CD8-positive, alpha-beta memory T cell (primary cell): Measurements from ENCODE around the gene INSYN2B. TPM values are rescaled to one million over a fixed set of nuclear protein-coding genes. Genes with fewer than 3 reads are reported as not detected.
"Not testable (repeated sequence)": the region's sequence is repeated elsewhere in the genome, so short reads cannot be mapped to it uniquely, and the experiment has no call there.

Experiments used
- CTCF ChIA-PET: fragments of 350-600 bp; sonication (Branson Sonifier 250); formaldehyde crosslinking; loops from one replicate; lab custom pipeline; 2021; ENCODE audit warnings: antibody characterized with exemption; lab: Charles Lee
- POLR2A ChIA-PET: fragments of 350-600 bp; sonication (Branson Sonifier 250); formaldehyde crosslinking; loops from one replicate; lab custom pipeline; 2021; ENCODE audit warnings: antibody characterized with exemption; lab: Charles Lee
- DNase-seq, 5 donors: peaks; one replicate each; pipeline versions ENCODE4 v3.0.0 to v3.0.0-alpha.2; 2020 to 2022; ENCODE audit warnings: mixed read lengths in 1 of 5
- H3K27ac ChIP-seq: one replicate; pipeline ENCODE4 v1.7.0; 2013; ENCODE audit warnings: low read depth, mild to moderate bottlenecking, low read length, moderate library complexity
- H3K27me3 ChIP-seq: 2 replicates; pipeline ENCODE4 v1.7.0; 2013; ENCODE audit warnings: low read length, mild to moderate bottlenecking; ENCODE audit not compliant: insufficient read depth, poor library complexity, severe bottlenecking
- H3K36me3 ChIP-seq: 2 replicates; pipeline ENCODE4 v1.7.0; 2013; ENCODE audit warnings: mild to moderate bottlenecking, low read length, moderate library complexity; ENCODE audit not compliant: insufficient read depth
- H3K4me1 ChIP-seq: 2 replicates; pipeline ENCODE4 v1.7.0; 2013; ENCODE audit warnings: mild to moderate bottlenecking, low read length, moderate library complexity; ENCODE audit not compliant: insufficient read depth
- H3K4me3 ChIP-seq: 2 replicates; pipeline ENCODE4 v1.7.0; 2013; ENCODE audit warnings: mild to moderate bottlenecking, low read length
- H3K9me3 ChIP-seq: 2 replicates; pipeline ENCODE4 v1.7.0; 2013; ENCODE audit warnings: mild to moderate bottlenecking, low read length
- H3K27ac Mint-ChIP-seq, 8 donors: one replicate each; pipeline ENCODE4 v1.8.0; 2020 to 2021; ENCODE audit warnings: mixed read lengths in 8 of 8, mild to moderate bottlenecking in 6 of 8, inconsistent platforms in 3 of 8, moderate library complexity in 3 of 8
- H3K27me3 Mint-ChIP-seq, 2 donors: one replicate each; pipeline ENCODE4 v1.8.0; 2020 to 2021; ENCODE audit warnings: mixed read lengths in 2 of 2, mild to moderate bottlenecking in 1 of 2, moderate library complexity in 1 of 2
- H3K36me3 Mint-ChIP-seq, 3 donors: one replicate each; pipeline ENCODE4 v1.8.0; 2020 to 2021; ENCODE audit warnings: mixed read lengths in 3 of 3, inconsistent platforms in 1 of 3, mild to moderate bottlenecking in 1 of 3
- H3K4me1 Mint-ChIP-seq, 3 donors: one replicate each; pipeline ENCODE4 v1.8.0; 2020 to 2021; ENCODE audit warnings: mixed read lengths in 3 of 3, inconsistent platforms in 1 of 3, mild to moderate bottlenecking in 1 of 3
- H3K4me3 Mint-ChIP-seq, 7 donors: one replicate each; pipeline ENCODE4 v1.8.0; 2020 to 2021; ENCODE audit warnings: mixed read lengths in 7 of 7, mild to moderate bottlenecking in 6 of 7, moderate library complexity in 4 of 7, inconsistent platforms in 2 of 7
- H3K9me3 Mint-ChIP-seq, 5 donors: one replicate each; pipeline ENCODE4 v1.8.0; 2020 to 2022; ENCODE audit warnings: mixed read lengths in 5 of 5, mild to moderate bottlenecking in 3 of 5, moderate library complexity in 2 of 5, inconsistent platforms in 1 of 5
- polyA plus RNA-seq: library from polyadenylated mRNA; unstranded; fragments of 300-500 nt; fragmentation: Illumina TruSeq; gene quantifications from one replicate; pipeline ENCODE4 v1.2.3, GENCODE V29; 2021
- total RNA-seq, 2 experiments: library from RNA; stranded (reverse); gene quantifications; one replicate each; pipeline ENCODE4 v1.2.3, GENCODE V29; 2021

Gene INSYN2B
- total and polyA plus RNA-seq, 3 experiments from 2014 or later = not detected

- DNase-seq, H3K36me3 ChIP-seq, H3K27me3 ChIP-seq, H3K27me3 Mint-ChIP-seq, H3K27ac ChIP-seq, POLR2A ChIA-PET, H3K4me3 ChIP-seq, H3K9me3 Mint-ChIP-seq, H3K4me1 ChIP-seq, H3K4me3 Mint-ChIP-seq, H3K9me3 ChIP-seq, CTCF ChIA-PET: not testable (repeated sequence)
- peaks cover 12 to 32% (median 25%) of the 10 kb centered on the region in 3 donors for H3K4me1 Mint-ChIP-seq
- H3K36me3 Mint-ChIP-seq = peaks cover 0 to 47% (median 16%) of the 10 kb centered on the region in 3 donors
- H3K27ac Mint-ChIP-seq = peak overlapping the region in 1 of 8 donors; percentile 41
These were observed 27.1 kb downstream of the INSYN2B start for GRCh38 chr5:169953196-169953595.

GRCh38 chr5:169950333-169950732 lies 30.0 kb downstream of the INSYN2B start:
- no peak overlapping the region for H3K4me3 Mint-ChIP-seq
- CTCF ChIA-PET = no interaction called here
- POLR2A ChIA-PET = no interaction called here
- no peaks in the 10 kb centered on the region for H3K9me3 Mint-ChIP-seq
- no peak for DNase-seq
- H3K9me3 ChIP-seq = no peaks in the 10 kb centered on the region
- peak overlapping the region in 1 of 8 donors; percentile 27 for H3K27ac Mint-ChIP-seq
- peaks cover 17 to 47% (median 28%) of the 10 kb centered on the region in 3 donors for H3K4me1 Mint-ChIP-seq
- H3K4me3 ChIP-seq = no peak overlapping the region
- H3K36me3 Mint-ChIP-seq = peaks cover 0 to 67% (median 20%) of the 10 kb centered on the region in 3 donors
- no peaks in the 10 kb centered on the region for H3K27me3 ChIP-seq
- H3K36me3 ChIP-seq = no peaks in the 10 kb centered on the region
- no peaks in the 10 kb centered on the region for H3K4me1 ChIP-seq
- H3K27ac ChIP-seq = no peak overlapping the region
- no peaks in the 10 kb centered on the region for H3K27me3 Mint-ChIP-seq

- Histone ChIP-seq H3K27me3 (no peaks in the 10 kb centered on the region), H3K9me3 (no peaks in the 10 kb centered on the region), H3K27ac (no peak overlapping the region), H3K4me3 (no peak overlapping the region), H3K4me1 (no peaks in the 10 kb centered on the region), H3K36me3 (no peaks in the 10 kb centered on the region)
- POLR2A ChIA-PET = no interaction called here
- DNase-seq = no peak
- no peaks in the 10 kb centered on the region for H3K9me3 Mint-ChIP-seq
- H3K4me3 Mint-ChIP-seq = no peak overlapping the region
- H3K27me3 Mint-ChIP-seq = no peaks in the 10 kb centered on the region
- CTCF ChIA-PET = no interaction called here
- peaks cover 17 to 56% (median 27%) of the 10 kb centered on the region in 3 donors for H3K4me1 Mint-ChIP-seq
- H3K36me3 Mint-ChIP-seq = peaks cover 0 to 66% (median 19%) of the 10 kb centered on the region in 3 donors
- peak overlapping the region in 2 of 8 donors; percentile 5 to 12 for H3K27ac Mint-ChIP-seq
These were observed 33.5 kb downstream of the INSYN2B start for GRCh38 chr5:169946743-169947295.

- H3K27me3 Mint-ChIP-seq = no peaks in the 10 kb centered on the region
- H3K27me3 ChIP-seq = no peaks in the 10 kb centered on the region
- H3K9me3 ChIP-seq = no peaks in the 10 kb centered on the region
- H3K27ac Mint-ChIP-seq = no peak overlapping the region
- H3K4me3 ChIP-seq = no peak overlapping the region
- peaks cover 21 to 46% (median 28%) of the 10 kb centered on the region in 3 donors for H3K4me1 Mint-ChIP-seq
- ChIA-PET CTCF (no interaction called here), POLR2A (interaction anchor here (0.5 kb wide), 1 partner anchor 10 kb away, joined by 7 read pairs; no protein-coding TSS in a partner anchor)
- no peak for DNase-seq
- no peaks in the 10 kb centered on the region for H3K4me1 ChIP-seq
- no peaks in the 10 kb centered on the region for H3K9me3 Mint-ChIP-seq
- H3K36me3 ChIP-seq = no peaks in the 10 kb centered on the region
- H3K36me3 Mint-ChIP-seq = peaks cover 0 to 65% (median 17%) of the 10 kb centered on the region in 3 donors
- H3K4me3 Mint-ChIP-seq = no peak overlapping the region
- H3K27ac ChIP-seq = no peak overlapping the region
These were observed 34.4 kb downstream of the INSYN2B start for GRCh38 chr5:169945831-169946261.

- Mint-ChIP-seq H3K27me3 (no peaks in the 10 kb centered on the region), H3K4me1 (peaks cover 24 to 40% (median 28%) of the 10 kb centered on the region in 3 donors), H3K4me3 (no peak overlapping the region), H3K27ac (peak overlapping the region in 3 of 8 donors; percentile 5 to 32 (median 11)), H3K36me3 (peaks cover 0 to 62% (median 12%) of the 10 kb centered on the region in 3 donors), H3K9me3 (no peaks in the 10 kb centered on the region)
- Histone ChIP-seq H3K4me3 (no peak overlapping the region), H3K27me3 (no peaks in the 10 kb centered on the region), H3K27ac (no peak overlapping the region), H3K36me3 (no peaks in the 10 kb centered on the region), H3K4me1 (no peaks in the 10 kb centered on the region), H3K9me3 (no peaks in the 10 kb centered on the region)
- DNase-seq = no peak
- ChIA-PET POLR2A (interaction anchor here (0.5 kb wide), 1 partner anchor 11 kb away, joined by 7 read pairs; no protein-coding TSS in a partner anchor), CTCF (no interaction called here)
These were observed 35.2 kb downstream of the INSYN2B start for GRCh38 chr5:169944922-169945680.

- Mint-ChIP-seq H3K27ac (peak overlapping the region in 3 of 8 donors; percentile 53 to 77 (median 72)), H3K36me3 (peaks cover 0 to 57% (median 10%) of the 10 kb centered on the region in 3 donors), H3K9me3 (no peaks in the 10 kb centered on the region), H3K4me1 (peaks cover 27 to 35% (median 28%) of the 10 kb centered on the region in 3 donors), H3K27me3 (no peaks in the 10 kb centered on the region), H3K4me3 (no peak overlapping the region)
- Histone ChIP-seq H3K27ac (no peak overlapping the region), H3K4me3 (no peak overlapping the region), H3K4me1 (no peaks in the 10 kb centered on the region), H3K36me3 (no peaks in the 10 kb centered on the region), H3K9me3 (no peaks in the 10 kb centered on the region), H3K27me3 (no peaks in the 10 kb centered on the region)
- ChIA-PET CTCF (no interaction called here), POLR2A (no interaction called here)
- DNase-seq = peak in 1 of 5 donors; percentile 2
These were observed 36.2 kb downstream of the INSYN2B start for GRCh38 chr5:169944115-169944514.

GRCh38 chr5:169943026-169943425 lies 37.3 kb downstream of the INSYN2B start:
- no peaks in the 10 kb centered on the region for H3K4me1 ChIP-seq
- no peaks in the 10 kb centered on the region for H3K9me3 ChIP-seq
- peak overlapping the region in 2 of 8 donors; percentile 3 to 22 for H3K27ac Mint-ChIP-seq
- no peak overlapping the region for H3K4me3 Mint-ChIP-seq
- H3K27me3 ChIP-seq = no peaks in the 10 kb centered on the region
- H3K36me3 Mint-ChIP-seq = peaks cover 0 to 54% (median 7%) of the 10 kb centered on the region in 3 donors
- CTCF ChIA-PET = no interaction called here
- H3K27ac ChIP-seq = no peak overlapping the region
- no peak overlapping the region for H3K4me3 ChIP-seq
- no peaks in the 10 kb centered on the region for H3K36me3 ChIP-seq
- no peaks in the 10 kb centered on the region for H3K27me3 Mint-ChIP-seq
- no peaks in the 10 kb centered on the region for H3K9me3 Mint-ChIP-seq
- peaks cover 27 to 28% (median 28%) of the 10 kb centered on the region in 3 donors for H3K4me1 Mint-ChIP-seq
- no peak for DNase-seq
- POLR2A ChIA-PET = no interaction called here

- Mint-ChIP-seq H3K9me3 (no peaks in the 10 kb centered on the region), H3K4me1 (peaks cover 26 to 28% (median 26%) of the 10 kb centered on the region in 3 donors), H3K27ac (peak overlapping the region in 1 of 8 donors; percentile 66), H3K27me3 (no peaks in the 10 kb centered on the region), H3K4me3 (no peak overlapping the region), H3K36me3 (peaks cover 0 to 54% (median 9%) of the 10 kb centered on the region in 3 donors)
- CTCF ChIA-PET = no interaction called here
- H3K4me3 ChIP-seq = no peak overlapping the region
- no peaks in the 10 kb centered on the region for H3K36me3 ChIP-seq
- H3K27ac ChIP-seq = no peak overlapping the region
- H3K27me3 ChIP-seq = no peaks in the 10 kb centered on the region
- DNase-seq = no peak
- no peaks in the 10 kb centered on the region for H3K4me1 ChIP-seq
- POLR2A ChIA-PET = no interaction called here
- H3K9me3 ChIP-seq = no peaks in the 10 kb centered on the region
These were observed 38.1 kb downstream of the INSYN2B start for GRCh38 chr5:169942181-169942580.
